Sigmoid colon (tissue), 4 donors: ENCODE measurements around the gene TBL3.

Experiments
- CTCF ChIP-seq, 4 experiments: fragments of 450-650 bp in 3 of 4; fragments of 200-600 bp in 1 of 4; IDR thresholded peaks; one replicate each; pipeline ENCODE4 v1.5.1; 2016 to 2019; ENCODE audit warnings: antibody characterized with exemption in 4 of 4, mild to moderate bottlenecking in 3 of 4, moderate library complexity in 2 of 4
- POLR2A ChIP-seq, 2 donors: fragments of 450-650 bp; IDR thresholded peaks; one replicate each; pipeline ENCODE4 v1.6.1; 2016; ENCODE audit warnings: antibody characterized with exemption in 2 of 2, mild to moderate bottlenecking in 2 of 2, moderate library complexity in 2 of 2
- POLR2AphosphoS5 ChIP-seq, 4 donors: sonication (generic); formaldehyde crosslinking; IDR thresholded peaks; one replicate each; pipeline ENCODE4 v1.6.1; 2017; ENCODE audit warnings: antibody characterized with exemption in 4 of 4

DNA sequence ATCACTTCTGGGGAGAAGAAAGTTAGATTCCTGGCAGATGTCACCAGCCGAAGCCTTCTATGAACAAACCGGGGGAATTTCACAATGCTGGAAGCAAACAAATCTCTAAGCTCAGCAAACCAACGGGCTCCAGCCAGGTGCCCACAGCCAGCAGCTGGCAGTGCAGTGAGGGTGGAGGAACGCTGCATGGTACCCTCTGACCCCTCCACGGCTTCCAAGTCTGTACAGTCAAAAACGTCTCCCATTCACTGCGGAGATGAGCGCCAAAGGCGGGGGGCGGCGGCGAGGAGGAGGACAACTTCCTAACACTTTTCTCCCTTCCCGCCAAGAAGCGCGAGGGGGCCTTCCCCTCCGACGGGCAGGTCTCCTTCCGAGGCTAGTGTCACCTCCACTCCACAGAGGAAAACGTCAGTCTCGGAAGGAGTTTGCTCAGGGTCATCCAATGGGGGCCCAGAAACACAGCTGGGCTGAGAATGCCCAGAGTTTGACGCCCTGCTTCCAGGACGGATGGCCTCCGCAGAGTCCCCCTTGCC lies 36.8 kb downstream of the TBL3 start:
- TF ChIP-seq POLR2AphosphoS5 (IDR thresholded peaks at IDR 0.05) (no peak), POLR2A (IDR thresholded peaks at IDR 0.05) (no peak), CTCF (IDR thresholded peaks at IDR 0.05) (no peak)
